Right cardiac atrium (tissue), 5 donors: ENCODE measurements around the gene PAX2. TPM values are rescaled to one million over a fixed set of nuclear protein-coding genes. Genes with fewer than 3 reads are reported as not detected.

ENCODE experiments used
- ATAC-seq, 2 donors: fragments of 200-7000 bp; cut with Tn5 transposase; one replicate each; pipeline versions ENCODE4 v1.8.0 to v1.9.1; 2020; ENCODE audit warnings: moderate library complexity in 2 of 2, mild to moderate bottlenecking in 1 of 2
- DNase-seq, 3 donors: peaks; one replicate each; pipeline ENCODE4 v3.0.0-alpha.2; 2020
- H3K27ac ChIP-seq: one replicate; pipeline ENCODE4 v1.5.1; 2013; ENCODE audit warnings: mild to moderate bottlenecking, low read length, control low read depth, moderate library complexity
- H3K27me3 ChIP-seq: one replicate; pipeline ENCODE4 v1.6.1; 2013; ENCODE audit not compliant: control insufficient read depth, insufficient read depth
- H3K4me1 ChIP-seq: one replicate; pipeline ENCODE4 v1.6.1; 2013; ENCODE audit warnings: low read length; ENCODE audit not compliant: control insufficient read depth, insufficient read depth
- H3K4me3 ChIP-seq: one replicate; pipeline ENCODE4 v1.5.1; 2013; ENCODE audit warnings: low read length, control low read depth
- H3K9me3 ChIP-seq: one replicate; pipeline ENCODE4 v1.6.1; 2013; ENCODE audit warnings: low read length; ENCODE audit not compliant: control insufficient read depth
- WGBS: extraction: QIAGEN DNeasy Blood & Tissue Kit; methylation state at CpG from one replicate; pipeline ENCODE4 v1.1.7; 2013; 5-methylcytosine and 5-hydroxymethylcytosine counted together
- intact Hi-C, 4 donors: fragments of 100-400 bp; cut with DNase I; formaldehyde crosslinking; loops; one replicate each; pipeline versions ENCODE4 v1.11.0 to v1.14.0; 2022 to 2023
- polyA plus RNA-seq: library from polyadenylated mRNA; stranded (reverse); fragments of 200-250 nt; gene quantifications from one replicate; pipeline ENCODE4 v1.2.3, GENCODE V29; 2013
- total RNA-seq, 4 donors: library from RNA; stranded (reverse); fragmentation: NEBNext Ultra II Directional; extraction: Animal tissue kit (Norgen Biotek cat#: 25700); gene quantifications; one replicate each; pipeline ENCODE4 v1.2.1, GENCODE V29; 2021
- donor health status: healthy with polysubstance abuse.
- donor health status: DM: no; HTN: yes; CAD: no.
- donor health status: DM: no; HTN: no; CAD: no.
- donor health status: DM: no; HTN: yes; CAD: no; lungs with severe emphysema.
- donor health status: DM: yes; HTN: yes; CAD: no.

The PAX2 gene
- total and polyA plus RNA-seq, 5 donors, result not detected

- no peaks in the 10 kb centered on the region for H3K27me3 ChIP-seq
- ATAC-seq, result no peak
- intact Hi-C loops, result no loop called here
Measured at GRCh38 chr10:100847440-100847839, 102.1 kb downstream of the PAX2 start.

GRCh38 chr10:100848770-100849169 lies 103.4 kb downstream of the PAX2 start:
- H3K9me3 ChIP-seq, result no peaks in the 10 kb centered on the region
- H3K4me3 ChIP-seq, result no peak overlapping the region
- H3K27me3 ChIP-seq, result no peaks in the 10 kb centered on the region
- DNase-seq (no peak), ATAC-seq (no peak)
- no peaks in the 10 kb centered on the region for H3K4me1 ChIP-seq
- 83% methylated on average over 2 of the region's 2 CpGs for WGBS
- intact Hi-C loops, result no loop called here
- H3K27ac ChIP-seq, result no peak overlapping the region

More at GRCh38 chr10:100847440-100847839, 102.1 kb downstream of the PAX2 start:
- Histone ChIP-seq H3K4me1 (no peaks in the 10 kb centered on the region), H3K27ac (no peak overlapping the region), H3K4me3 (no peak overlapping the region), H3K9me3 (no peaks in the 10 kb centered on the region)
- 29% methylated on average over 5 of the region's 5 CpGs for WGBS
- no peak for DNase-seq

GRCh38 chr10:100858261-100858660 lies 112.9 kb downstream of the PAX2 start:
- no peak overlapping the region for H3K4me3 ChIP-seq
- H3K4me1 ChIP-seq, result no peaks in the 10 kb centered on the region
- 54% methylated on average over 4 of the region's 4 CpGs for WGBS
- no peaks in the 10 kb centered on the region for H3K27me3 ChIP-seq
- no peak overlapping the region for H3K27ac ChIP-seq
- DNase-seq, result no peak
- no peak for ATAC-seq
- no peaks in the 10 kb centered on the region for H3K9me3 ChIP-seq
- intact Hi-C loops, result no loop called here

- Histone ChIP-seq H3K4me3 (no peak overlapping the region), H3K27ac (no peak overlapping the region), H3K4me1 (no peaks in the 10 kb centered on the region), H3K27me3 (no peaks in the 10 kb centered on the region), H3K9me3 (no peaks in the 10 kb centered on the region)
- ATAC-seq (no peak), DNase-seq (no peak)
- intact Hi-C loops, result no loop called here
- 66% methylated on average over 21 of the region's 21 CpGs for WGBS
Measured at GRCh38 chr10:100858747-100859483, 113.5 kb downstream of the PAX2 start.

- intact Hi-C loops, result no loop called here
- Histone ChIP-seq H3K27me3 (no peaks in the 10 kb centered on the region), H3K4me3 (no peak overlapping the region), H3K9me3 (no peaks in the 10 kb centered on the region), H3K4me1 (no peaks in the 10 kb centered on the region), H3K27ac (no peak overlapping the region)
- WGBS, result 72% methylated on average over 6 of the region's 6 CpGs
- no peak for ATAC-seq
- no peak for DNase-seq
Measured at GRCh38 chr10:100859484-100859763, 114.0 kb downstream of the PAX2 start.

- DNase-seq (no peak), ATAC-seq (no peak)
- H3K27me3 ChIP-seq, result no peaks in the 10 kb centered on the region
- 87% methylated on average over 7 of the region's 7 CpGs for WGBS
- H3K4me1 ChIP-seq, result no peaks in the 10 kb centered on the region
- H3K27ac ChIP-seq, result no peak overlapping the region
- intact Hi-C loops, result no loop called here
- no peaks in the 10 kb centered on the region for H3K9me3 ChIP-seq
- no peak overlapping the region for H3K4me3 ChIP-seq
Measured at GRCh38 chr10:100863433-100863832, 118.1 kb downstream of the PAX2 start.

GRCh38 chr10:100864036-100864885 lies 118.9 kb downstream of the PAX2 start:
- no peak for DNase-seq
- Histone ChIP-seq H3K27me3 (no peaks in the 10 kb centered on the region), H3K27ac (no peak overlapping the region), H3K9me3 (no peaks in the 10 kb centered on the region), H3K4me3 (no peak overlapping the region), H3K4me1 (no peaks in the 10 kb centered on the region)
- intact Hi-C loops, result no loop called here
- 78% methylated on average over 24 of the region's 24 CpGs for WGBS
- no peak for ATAC-seq

- H3K27me3 ChIP-seq, result no peaks in the 10 kb centered on the region
- H3K9me3 ChIP-seq, result no peaks in the 10 kb centered on the region
- no peaks in the 10 kb centered on the region for H3K4me1 ChIP-seq
- 45% methylated on average over 4 of the region's 4 CpGs for WGBS
- DNase-seq, result no peak
- ATAC-seq, result no peak
- H3K4me3 ChIP-seq, result no peak overlapping the region
- intact Hi-C loops, result no loop called here
- H3K27ac ChIP-seq, result no peak overlapping the region
Measured at GRCh38 chr10:100864978-100865377, 119.6 kb downstream of the PAX2 start.

- ATAC-seq (peak in 1 of 2 donors; percentile 17), DNase-seq (no peak)
- Histone ChIP-seq H3K9me3 (no peaks in the 10 kb centered on the region), H3K27ac (no peak overlapping the region), H3K27me3 (no peaks in the 10 kb centered on the region), H3K4me1 (no peaks in the 10 kb centered on the region), H3K4me3 (no peak overlapping the region)
- WGBS, result 63% methylated on average over 7 of the region's 7 CpGs
- intact Hi-C loops, result no loop called here
Measured at GRCh38 chr10:100866010-100866409, 120.6 kb downstream of the PAX2 start.

- no peaks in the 10 kb centered on the region for H3K27me3 ChIP-seq
- no peaks in the 10 kb centered on the region for H3K9me3 ChIP-seq
- WGBS, result 18% methylated on average over 21 of the region's 21 CpGs
Measured at GRCh38 chr10:100866575-100867098, 121.3 kb downstream of the PAX2 start.

GRCh38 chr10:100867261-100867963 lies 122.0 kb downstream of the PAX2 start:
- intact Hi-C loops, result no loop called here
- Histone ChIP-seq H3K4me3 (no peak overlapping the region), H3K27ac (no peak overlapping the region), H3K9me3 (no peaks in the 10 kb centered on the region), H3K27me3 (no peaks in the 10 kb centered on the region), H3K4me1 (no peaks in the 10 kb centered on the region)
- ATAC-seq (no peak), DNase-seq (no peak)
- 86% methylated on average over 8 of the region's 8 CpGs for WGBS

More at GRCh38 chr10:100866575-100867098, 121.3 kb downstream of the PAX2 start:
- H3K4me3 ChIP-seq, result no peak overlapping the region
- H3K4me1 ChIP-seq, result no peaks in the 10 kb centered on the region
- no peak for DNase-seq
- no peak for ATAC-seq
- no peak overlapping the region for H3K27ac ChIP-seq
- intact Hi-C loops, result no loop called here
